Spleen (tissue), 11 donors: Measurements from ENCODE around the gene PARVA. TPM values are rescaled to one million over a fixed set of nuclear protein-coding genes. Genes with fewer than 3 reads are reported as not detected.

Experiments used
- DNase-seq: peaks from one replicate; pipeline ENCODE4 v3.0.0-alpha.2; 2020
- H3K27ac ChIP-seq, 8 donors: fragments of 200-600 bp; sonication (generic) in 7 of 8; 1 replicate in 4 of 8; 2 replicates in 4 of 8; pipeline versions ENCODE4 v1.5.0 to v1.8.0; 2016 to 2021; ENCODE audit warnings: inconsistent platforms in 4 of 8, mild to moderate bottlenecking in 4 of 8, moderate library complexity in 1 of 8
- H3K27me3 ChIP-seq, 7 donors: fragments of 200-600 bp; sonication (generic) in 6 of 7; replicated peaks in 1 of 7; 1 replicate in 4 of 7; 2 replicates in 3 of 7; pipeline versions ENCODE4 v1.5.0 to v1.8.0; 2016 to 2021; ENCODE audit warnings: inconsistent platforms in 3 of 7, mild to moderate bottlenecking in 1 of 7
- H3K36me3 ChIP-seq, 6 donors: fragments of 200-600 bp; sonication (generic) in 5 of 6; 1 replicate in 4 of 6; 2 replicates in 2 of 6; pipeline versions ENCODE4 v1.5.0 to v1.8.0; 2016 to 2021; ENCODE audit warnings: inconsistent platforms in 2 of 6
- H3K4me1 ChIP-seq, 6 donors: fragments of 200-600 bp; sonication (generic) in 5 of 6; 1 replicate in 3 of 6; 2 replicates in 3 of 6; pipeline versions ENCODE4 v1.5.0 to v1.8.0; 2016 to 2021; ENCODE audit warnings: inconsistent platforms in 3 of 6
- H3K4me3 ChIP-seq, 8 donors: fragments of 200-600 bp; sonication (generic) in 7 of 8; 1 replicate in 4 of 8; 2 replicates in 4 of 8; pipeline versions ENCODE4 v1.5.0 to v1.8.0; 2016 to 2021; ENCODE audit warnings: inconsistent platforms in 4 of 8, mild to moderate bottlenecking in 4 of 8, moderate library complexity in 2 of 8
- H3K9me3 ChIP-seq, 8 donors: fragments of 200-600 bp; sonication (generic) in 7 of 8; 1 replicate in 4 of 8; 2 replicates in 4 of 8; pipeline versions ENCODE4 v1.5.0 to v1.8.0; 2016 to 2021; ENCODE audit warnings: inconsistent platforms in 4 of 8
- CTCF ChIP-seq, 11 experiments: fragments of 200-600 bp in 7 of 11; fragments of 450-650 bp in 4 of 11; sonication (generic) in 4 of 11; IDR thresholded peaks in 8 of 11; conservative IDR thresholded peaks in 3 of 11; 1 replicate in 7 of 11; 2 replicates in 4 of 11; pipeline versions ENCODE4 v1.4.0 to v1.8.0; 2016 to 2021; ENCODE audit warnings: antibody characterized with exemption in 11 of 11, inconsistent platforms in 4 of 11, mild to moderate bottlenecking in 1 of 11
- POLR2A ChIP-seq, 3 donors: fragments of 450-650 bp; IDR thresholded peaks; one replicate each; pipeline ENCODE4 v1.5.1; 2017; ENCODE audit warnings: antibody characterized with exemption in 3 of 3, mild to moderate bottlenecking in 1 of 3
- POLR2AphosphoS5 ChIP-seq, 3 donors: sonication (generic); formaldehyde crosslinking; IDR thresholded peaks; one replicate each; pipeline ENCODE4 v1.5.1; 2017; ENCODE audit warnings: antibody characterized with exemption in 3 of 3
- WGBS, 5 donors: extraction: QIAGEN DNeasy Blood & Tissue Kit in 3 of 5; methylation state at CpG; one replicate each; pipeline versions ENCODE4 v1.1.5 to v1.1.7; 2013 to 2018; 5-methylcytosine and 5-hydroxymethylcytosine counted together
- intact Hi-C: fragments of 100-400 bp; cut with DNase I; formaldehyde crosslinking; loops from one replicate; pipeline ENCODE4 v1.15.0; 2023; ENCODE audit warnings: low total_unique reads
- polyA plus RNA-seq, 3 donors: library from polyadenylated mRNA; stranded (reverse); fragments of 200-250 nt; gene quantifications; one replicate each; pipeline ENCODE4 v1.2.1, GENCODE V29; 2013
- total RNA-seq, 7 donors: library from RNA; depleted of rRNA in 3 of 7; stranded (reverse); fragments of >200 nt in 3 of 7; fragmentation: NEBNext Ultra II Directional in 4 of 7; extraction: Animal tissue kit (Norgen Biotek cat#: 25700) in 4 of 7; gene quantifications; one replicate each; pipeline versions ENCODE4 v1.1.0 to v1.2.1, GENCODE V29; 2016 to 2021
- donor health status: healthy with polysubstance abuse.
- donor health status: DM: no; HTN: no; CAD: no; lungs with moderate emphysema.
- donor health status: DM: no; HTN: no; CAD: no.
- donor health status: Bipolar disorder and iron deficiency.
- donor health status: healthy.
- donor health status: DM: no; HTN: no; CAD: no.
- donor health status: DM: yes; HTN: yes; CAD: no.

Gene PARVA
- total and polyA plus RNA-seq, 10 donors, result 3.8 to 56.6 (median 23.3) TPM

GRCh38 chr11:12390687-12391110, 13.3 kb downstream of the PARVA start:
- Histone ChIP-seq H3K4me1 (peaks cover 0 to 10% (median 0%) of the 10 kb centered on the region in 6 donors), H3K4me3 (no peak overlapping the region), H3K9me3 (peaks cover 0 to 9% (median 7%) of the 10 kb centered on the region in 8 donors), H3K27me3 (no peaks in the 10 kb centered on the region), H3K36me3 (no peaks in the 10 kb centered on the region), H3K27ac (peak overlapping the region in 2 of 8 donors; percentile 5 to 11)
- no peak for DNase-seq
- no peak for TF ChIP-seq POLR2A (IDR thresholded peaks at IDR 0.05)
- no peak for TF ChIP-seq POLR2AphosphoS5 (IDR thresholded peaks at IDR 0.05)
- TF ChIP-seq CTCF (IDR thresholded peaks at IDR 0.05 in 8 of 11, conservative IDR thresholded peaks at IDR 0.05 in 3 of 11), result no peak
- intact Hi-C loops, result no loop called here

- H3K27ac ChIP-seq, result no peak overlapping the region
- H3K4me1 ChIP-seq, result peaks cover 0 to 9% (median 0%) of the 10 kb centered on the region in 6 donors
- H3K36me3 ChIP-seq, result no peaks in the 10 kb centered on the region
- H3K27me3 ChIP-seq, result no peaks in the 10 kb centered on the region
- TF ChIP-seq POLR2A (IDR thresholded peaks at IDR 0.05), result no peak
- no peak for TF ChIP-seq CTCF (IDR thresholded peaks at IDR 0.05 in 8 of 11, conservative IDR thresholded peaks at IDR 0.05 in 3 of 11)
- no peak for TF ChIP-seq POLR2AphosphoS5 (IDR thresholded peaks at IDR 0.05)
- intact Hi-C loops, result no loop called here
- WGBS, 5 donors, result 92 to 97% (median 93%) methylated on average over 1 of the region's 1 CpG
- no peak for DNase-seq
- no peak overlapping the region for H3K4me3 ChIP-seq
- H3K9me3 ChIP-seq, result peaks cover 0 to 12% (median 7%) of the 10 kb centered on the region in 8 donors
These were observed 15.3 kb downstream of the PARVA start for GRCh38 chr11:12392672-12393071.

- DNase-seq, result no peak
- no peaks in the 10 kb centered on the region for H3K27me3 ChIP-seq
- intact Hi-C loops, result no loop called here
- TF ChIP-seq CTCF (IDR thresholded peaks at IDR 0.05 in 8 of 11, conservative IDR thresholded peaks at IDR 0.05 in 3 of 11) (no peak), POLR2AphosphoS5 (IDR thresholded peaks at IDR 0.05) (no peak), POLR2A (IDR thresholded peaks at IDR 0.05) (no peak)
- no peak overlapping the region for H3K4me3 ChIP-seq
- WGBS, 5 donors, result 91 to 100% (median 96%) methylated on average over 1 of the region's 1 CpG
- H3K36me3 ChIP-seq, result no peaks in the 10 kb centered on the region
- H3K4me1 ChIP-seq, result peaks cover 0 to 4% (median 0%) of the 10 kb centered on the region in 6 donors
- peaks cover 0 to 12% (median 7%) of the 10 kb centered on the region in 8 donors for H3K9me3 ChIP-seq
- no peak overlapping the region for H3K27ac ChIP-seq
These were observed 16.3 kb downstream of the PARVA start for GRCh38 chr11:12393691-12394090.

- DNase-seq, result no peak
- Histone ChIP-seq H3K27me3 (no peaks in the 10 kb centered on the region), H3K4me1 (peaks cover 0 to 4% (median 0%) of the 10 kb centered on the region in 6 donors), H3K4me3 (no peak overlapping the region), H3K27ac (no peak overlapping the region), H3K9me3 (peaks cover 0 to 12% (median 7%) of the 10 kb centered on the region in 8 donors), H3K36me3 (no peaks in the 10 kb centered on the region)
- intact Hi-C loops, result no loop called here
- TF ChIP-seq POLR2AphosphoS5 (IDR thresholded peaks at IDR 0.05), result no peak
- TF ChIP-seq POLR2A (IDR thresholded peaks at IDR 0.05), result no peak
- no peak for TF ChIP-seq CTCF (IDR thresholded peaks at IDR 0.05 in 8 of 11, conservative IDR thresholded peaks at IDR 0.05 in 3 of 11)
- WGBS, 5 donors, result 78 to 94% (median 87%) methylated on average over 5 to 6 of the region's 6 CpGs
These were observed 17.2 kb downstream of the PARVA start for GRCh38 chr11:12394601-12395000.
